Keratinocyte (primary cell): Measurements from ENCODE around the gene CCNY. TPM values are rescaled to one million over a fixed set of nuclear protein-coding genes. Genes with fewer than 3 reads are reported as not detected.

Experiments
- DNase-seq: peaks from one replicate; pipeline ENCODE4 v3.0.0-alpha.2; 2011; ENCODE audit warnings: low read depth, missing footprints, low spot score
- FAIRE-seq: peaks from 2 replicates; lab custom pipeline; 2011; peaks lifted over from hg19 to GRCh38; lab: Jason Lieb, UNC
- H2AFZ ChIP-seq: 2 replicates; pipeline ENCODE4 v1.6.0; 2012; ENCODE audit warnings: low read length, control low read depth, inconsistent platforms; ENCODE audit not compliant: control insufficient read depth
- H3K27ac ChIP-seq: 2 replicates; pipeline ENCODE4 v1.5.1; 2011; ENCODE audit warnings: low read length; ENCODE audit not compliant: control insufficient read depth, insufficient read depth
- H3K27me3 ChIP-seq: 3 replicates; pipeline ENCODE4 v1.6.0; 2011; ENCODE audit warnings: low read length; ENCODE audit not compliant: control insufficient read depth, insufficient read depth; ENCODE audit errors: extremely low read depth
- H3K36me3 ChIP-seq, 2 experiments: 2 replicates in 1 of 2; 3 replicates in 1 of 2; pipeline ENCODE4 v1.5.1; 2011; ENCODE audit warnings: low read length in 2 of 2, mild to moderate bottlenecking in 1 of 2; ENCODE audit not compliant: control insufficient read depth in 2 of 2, insufficient read depth in 2 of 2; ENCODE audit errors: extremely low read depth in 1 of 2
- H3K4me1 ChIP-seq: 3 replicates; pipeline ENCODE4 v1.5.1; 2011; ENCODE audit warnings: low read length; ENCODE audit not compliant: control insufficient read depth, insufficient read depth; ENCODE audit errors: extremely low read depth
- H3K4me2 ChIP-seq: 3 replicates; pipeline ENCODE4 v1.6.0; 2011; ENCODE audit warnings: low read depth, low read length; ENCODE audit not compliant: control insufficient read depth, insufficient read depth; ENCODE audit errors: extremely low read depth
- H3K4me3 ChIP-seq, 3 experiments: fragments of 200-600 bp in 1 of 3; sonication (generic) in 1 of 3; 2 replicates in 2 of 3; 3 replicates in 1 of 3; pipeline ENCODE4 v1.5.1; 2011 to 2016; ENCODE audit warnings: low read length in 3 of 3, mild to moderate bottlenecking in 3 of 3, control low read depth in 2 of 3, inconsistent platforms in 1 of 3, low read depth in 1 of 3, mixed read lengths in 1 of 3, mixed run types in 1 of 3, moderate library complexity in 1 of 3; ENCODE audit not compliant: control insufficient read depth in 2 of 3, insufficient read depth in 2 of 3; ENCODE audit errors: extremely low read depth in 1 of 3
- H3K79me2 ChIP-seq: 2 replicates; pipeline ENCODE4 v1.6.0; 2012; ENCODE audit warnings: low read length; ENCODE audit not compliant: control insufficient read depth, insufficient read depth
- H3K9ac ChIP-seq: 3 replicates; pipeline ENCODE4 v1.6.0; 2011; ENCODE audit warnings: low read length; ENCODE audit not compliant: control insufficient read depth, insufficient read depth; ENCODE audit errors: extremely low read depth
- H3K9me1 ChIP-seq: 3 replicates; pipeline ENCODE4 v1.6.0; 2011; ENCODE audit warnings: low read length; ENCODE audit not compliant: control insufficient read depth, insufficient read depth; ENCODE audit errors: extremely low read depth
- H3K9me3 ChIP-seq: 2 replicates; pipeline ENCODE4 v1.5.1; 2012; ENCODE audit warnings: low read depth, low read length; ENCODE audit not compliant: control insufficient read depth
- H4K20me1 ChIP-seq: 3 replicates; pipeline ENCODE4 v1.6.0; 2011; ENCODE audit warnings: low read length; ENCODE audit not compliant: control insufficient read depth, insufficient read depth; ENCODE audit errors: extremely low read depth
- EZH2 ChIP-seq: IDR thresholded peaks from one replicate; pipeline ENCODE4 v1.6.1; 2012; ENCODE audit warnings: inconsistent platforms, mild to moderate bottlenecking, low read length, moderate library complexity
- dilution Hi-C: fragments of 300-500 bp; cut with MboI; formaldehyde crosslinking; loops from one replicate; pipeline ENCODE4 v1.7.0; 2020; ENCODE audit warnings: low sequenced_read_pairs; ENCODE audit not compliant: extremely low pct_ligation_motif_present
- polyA plus RNA-seq, 5 experiments: library from polyadenylated mRNA; depleted of rRNA in 3 of 5; stranded (reverse) in 3 of 5; stranded (forward) in 1 of 5; unstranded in 1 of 5; fragments of >200 nt; gene quantifications; 1 replicate in 1 of 5; 2 replicates in 3 of 5; 3 replicates in 1 of 5; pipeline versions ENCODE4 v1.2.1 to v1.2.3, GENCODE V29; 2011 to 2012; ENCODE audit warnings: missing spikeins in 2 of 5, low read depth in 1 of 5, low replicate concordance in 1 of 5
- TF ChIP-seq, protein P1 (sequence below), 3 experiments: IDR thresholded peaks in 1 of 3; conservative IDR thresholded peaks in 1 of 3; optimal IDR thresholded peaks in 1 of 3; 2 replicates in 2 of 3; 3 replicates in 1 of 3; pipeline versions ENCODE3 to v1.5.1; 2011; ENCODE audit warnings: low read length in 3 of 3, mild to moderate bottlenecking in 3 of 3, moderate library complexity in 2 of 3, control low read depth in 1 of 3, inconsistent platforms in 1 of 3; ENCODE audit not compliant: insufficient read depth in 2 of 3; ENCODE audit errors: extremely low read depth in 1 of 3

CCNY gene
- polyA plus RNA-seq, 1 donor (not counting 4 experiments of a cell fraction or from before 2014, with no cell fraction given), result 58.9 TPM

DNA sequence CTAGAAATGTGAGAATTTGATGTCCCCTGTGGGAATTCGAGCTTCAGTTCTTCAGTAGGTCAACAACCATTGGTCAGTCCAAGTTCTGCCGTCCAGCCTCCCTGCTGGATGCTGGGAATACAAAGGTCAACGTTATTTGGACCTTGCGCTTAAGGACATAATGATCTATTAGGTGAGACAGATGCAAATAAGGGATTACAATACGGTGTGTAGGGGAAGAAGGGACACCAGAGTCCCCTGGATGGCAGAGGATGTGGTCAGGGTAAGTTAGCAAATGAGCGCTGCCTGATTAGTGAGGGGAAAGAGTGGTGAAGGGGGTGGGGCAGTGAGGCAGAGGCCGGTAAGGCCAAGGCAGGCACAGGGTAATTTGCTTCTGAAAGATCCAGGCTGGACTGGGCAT, 16.2 kb downstream of the CCNY start:
- Histone ChIP-seq H3K9me1 (peaks cover 5% of the 10 kb centered on the region), H3K27ac (no peak overlapping the region), H3K9me3 (no peaks in the 10 kb centered on the region), H3K27me3 (no peaks in the 10 kb centered on the region), H2AFZ (no peak overlapping the region), H3K4me2 (no peak overlapping the region), H3K4me1 (peaks cover 8% of the 10 kb centered on the region), H4K20me1 (peaks cover 23% of the 10 kb centered on the region), H3K36me3 (peaks cover 0 to 2% of the 10 kb centered on the region in 2 experiments), H3K4me3 (no peak overlapping the region), H3K79me2 (peaks cover 96% of the 10 kb centered on the region), H3K9ac (no peak overlapping the region)
- FAIRE-seq (no peak), DNase-seq (no peak)
- TF ChIP-seq EZH2, result no peak
- TF ChIP-seq, protein P1, sequence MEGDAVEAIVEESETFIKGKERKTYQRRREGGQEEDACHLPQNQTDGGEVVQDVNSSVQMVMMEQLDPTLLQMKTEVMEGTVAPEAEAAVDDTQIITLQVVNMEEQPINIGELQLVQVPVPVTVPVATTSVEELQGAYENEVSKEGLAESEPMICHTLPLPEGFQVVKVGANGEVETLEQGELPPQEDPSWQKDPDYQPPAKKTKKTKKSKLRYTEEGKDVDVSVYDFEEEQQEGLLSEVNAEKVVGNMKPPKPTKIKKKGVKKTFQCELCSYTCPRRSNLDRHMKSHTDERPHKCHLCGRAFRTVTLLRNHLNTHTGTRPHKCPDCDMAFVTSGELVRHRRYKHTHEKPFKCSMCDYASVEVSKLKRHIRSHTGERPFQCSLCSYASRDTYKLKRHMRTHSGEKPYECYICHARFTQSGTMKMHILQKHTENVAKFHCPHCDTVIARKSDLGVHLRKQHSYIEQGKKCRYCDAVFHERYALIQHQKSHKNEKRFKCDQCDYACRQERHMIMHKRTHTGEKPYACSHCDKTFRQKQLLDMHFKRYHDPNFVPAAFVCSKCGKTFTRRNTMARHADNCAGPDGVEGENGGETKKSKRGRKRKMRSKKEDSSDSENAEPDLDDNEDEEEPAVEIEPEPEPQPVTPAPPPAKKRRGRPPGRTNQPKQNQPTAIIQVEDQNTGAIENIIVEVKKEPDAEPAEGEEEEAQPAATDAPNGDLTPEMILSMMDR (optimal IDR thresholded peaks at IDR 0.05 in 1 of 3, IDR thresholded peaks at IDR 0.05 in 1 of 3, conservative IDR thresholded peaks at IDR 0.05 in 1 of 3; ENCODE audit: extremely low read depth in 1 of 3, insufficient read depth in 2 of 3, low read length in 3 of 3), result no peak
- dilution Hi-C loops, result no loop called here

DNA sequence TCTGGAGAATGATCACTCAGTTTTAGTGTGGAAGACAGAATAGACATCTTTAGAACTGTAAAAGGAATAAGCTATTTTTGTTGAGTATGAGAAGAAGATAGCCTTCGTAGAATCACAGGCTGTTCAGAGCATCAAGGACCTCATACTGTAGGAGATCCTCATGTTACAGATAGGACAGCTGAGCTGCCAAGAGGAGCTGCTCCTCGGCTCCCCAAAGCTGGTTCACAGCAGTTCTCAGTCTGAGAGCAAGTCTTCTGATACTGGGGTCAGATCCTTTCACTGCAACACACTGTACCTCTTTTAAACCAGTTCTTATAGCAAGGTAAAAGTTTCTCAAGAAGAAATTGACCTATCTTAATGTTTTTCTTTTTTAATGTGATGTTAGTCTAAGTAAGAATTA, 17.1 kb downstream of the CCNY start:
- Histone ChIP-seq H4K20me1 (peaks cover 21% of the 10 kb centered on the region), H3K4me1 (peaks cover 8% of the 10 kb centered on the region), H3K4me2 (no peak overlapping the region), H3K27me3 (no peaks in the 10 kb centered on the region), H3K4me3 (no peak overlapping the region), H2AFZ (no peak overlapping the region), H3K9me1 (peaks cover 5% of the 10 kb centered on the region), H3K9ac (no peak overlapping the region), H3K27ac (no peak overlapping the region), H3K9me3 (no peaks in the 10 kb centered on the region), H3K36me3 (peaks cover 0 to 1% of the 10 kb centered on the region in 2 experiments), H3K79me2 (peaks cover 96% of the 10 kb centered on the region)
- TF ChIP-seq EZH2, result no peak
- TF ChIP-seq, protein P1 (optimal IDR thresholded peaks at IDR 0.05 in 1 of 3, IDR thresholded peaks at IDR 0.05 in 1 of 3, conservative IDR thresholded peaks at IDR 0.05 in 1 of 3; ENCODE audit: extremely low read depth in 1 of 3, insufficient read depth in 2 of 3, low read length in 3 of 3), result no peak
- dilution Hi-C loops, result no loop called here
- FAIRE-seq (no peak), DNase-seq (no peak)
